Skin epidermis (tissue), 12 donors: Measurements from ENCODE around the gene HNRNPM.

Experiments
- H3K27ac ChIP-seq, 21 experiments: fragments of 200-600 bp; sonication (generic) in 11 of 21; one replicate each; pipeline ENCODE4 v1.5.0; 2020; ENCODE audit warnings: mild to moderate bottlenecking in 3 of 21, inconsistent platforms in 2 of 21, moderate library complexity in 2 of 21
- H3K4me3 ChIP-seq, 7 experiments: fragments of 200-600 bp; sonication (generic) in 2 of 7; one replicate each; pipeline ENCODE4 v1.5.0; 2020; ENCODE audit warnings: inconsistent platforms in 2 of 7, mild to moderate bottlenecking in 2 of 7, moderate library complexity in 1 of 7

The HNRNPM gene

DNA sequence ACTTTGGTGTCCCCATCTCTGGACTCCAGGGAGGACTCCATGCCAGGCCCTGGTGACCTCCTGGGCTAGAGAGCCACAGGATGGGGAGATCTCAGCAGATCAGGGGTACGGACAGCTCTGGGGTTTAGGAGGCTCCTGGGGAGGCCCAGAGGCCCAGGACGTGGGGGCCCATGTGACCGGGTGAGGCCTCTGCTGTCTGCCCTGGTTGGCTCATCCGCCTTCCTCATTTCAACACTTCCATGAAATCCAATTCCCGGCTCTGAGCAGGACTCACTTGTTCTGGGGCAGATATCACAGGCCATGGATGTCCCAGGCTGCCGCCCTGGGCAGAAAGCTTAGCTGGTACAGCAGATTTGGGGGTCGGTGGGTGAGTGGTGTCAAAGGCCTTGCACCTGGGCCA is 58.7 kb downstream of the HNRNPM start:
- Histone ChIP-seq H3K4me3 (no peak overlapping the region), H3K27ac (no peak overlapping the region)

DNA sequence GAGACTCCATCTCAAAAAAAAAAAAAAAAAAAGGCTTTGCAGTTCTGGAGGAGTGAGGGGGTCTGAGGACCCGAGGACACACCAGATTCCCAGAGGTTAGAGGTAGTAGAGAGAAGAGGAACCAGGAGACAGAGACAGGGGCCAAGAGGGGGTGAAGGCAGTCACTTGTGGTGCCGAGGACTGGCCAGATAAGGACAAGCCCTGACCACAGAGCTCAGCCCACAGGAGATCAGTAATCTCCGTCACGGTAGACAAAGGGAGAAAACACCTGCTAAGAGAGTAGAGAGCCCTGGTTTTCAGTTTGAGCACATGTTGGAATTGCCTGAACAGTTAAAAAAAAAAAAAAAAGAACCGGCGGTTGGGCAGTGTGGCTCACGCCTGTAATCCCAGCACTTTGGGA is 59.4 kb downstream of the HNRNPM start:
- Histone ChIP-seq H3K27ac (no peak overlapping the region), H3K4me3 (no peak overlapping the region)

DNA sequence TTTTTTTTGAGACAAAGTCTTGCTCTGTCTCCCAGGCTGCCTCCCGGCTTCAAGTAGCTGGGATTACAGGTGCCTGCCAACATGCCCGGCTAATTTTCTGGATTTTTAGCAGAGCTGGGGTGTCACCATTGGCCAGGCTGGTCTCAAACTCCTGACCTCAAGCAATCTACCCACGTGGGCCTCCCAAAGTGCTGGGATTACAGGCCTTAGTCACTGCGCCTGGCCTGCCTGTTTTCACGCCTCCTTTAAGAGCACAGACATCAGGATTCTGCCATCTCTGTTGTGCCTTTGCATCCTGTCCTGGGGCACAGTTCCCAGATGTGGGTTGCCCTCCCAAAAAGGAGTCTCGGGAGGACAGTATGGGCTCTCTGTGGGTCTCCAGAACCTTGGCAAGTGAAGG is 60.1 kb downstream of the HNRNPM start:
- Histone ChIP-seq H3K27ac (no peak overlapping the region), H3K4me3 (no peak overlapping the region)

DNA sequence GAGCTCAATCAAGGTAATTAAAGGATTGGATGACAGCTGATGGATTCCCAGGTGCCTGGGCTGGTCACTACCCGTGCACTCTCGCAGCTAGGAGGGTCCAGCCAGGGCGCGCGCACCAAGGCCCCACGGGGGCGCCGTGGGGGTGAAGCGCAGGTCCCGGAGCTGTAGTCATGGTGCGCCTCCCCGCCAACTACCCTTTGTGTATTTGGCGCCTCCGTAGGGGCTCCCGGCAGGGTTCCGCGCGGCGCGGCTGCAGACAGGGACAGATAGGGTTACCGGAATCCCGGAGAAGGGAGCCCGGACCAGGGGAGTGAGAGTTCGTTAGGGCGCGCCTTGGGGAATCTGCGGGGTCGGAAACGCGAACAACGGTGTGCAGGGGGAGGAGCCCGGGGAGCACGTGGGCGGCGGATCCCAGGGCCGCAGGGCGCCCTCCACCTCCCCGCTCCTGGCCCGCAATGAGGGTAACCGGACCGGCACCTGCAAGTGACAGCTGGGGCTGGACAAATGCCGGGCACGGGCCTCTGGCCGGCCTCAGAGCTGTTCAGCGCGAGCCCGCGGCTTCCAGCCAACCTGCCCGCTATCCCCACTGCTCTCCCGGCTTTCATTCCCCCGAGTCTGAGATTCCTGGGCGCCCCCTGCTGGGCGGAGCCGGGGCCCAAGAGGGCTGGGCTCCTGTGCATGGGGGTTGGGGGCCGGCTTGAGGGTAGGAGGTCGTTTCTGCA is 61.1 kb downstream of the HNRNPM start:
- H3K27ac ChIP-seq = peak overlapping the region in 11 of 21 experiments; percentile 6 to 83 (median 47)
- peak overlapping the region; percentile 35 to 58 (median 42) for H3K4me3 ChIP-seq

DNA sequence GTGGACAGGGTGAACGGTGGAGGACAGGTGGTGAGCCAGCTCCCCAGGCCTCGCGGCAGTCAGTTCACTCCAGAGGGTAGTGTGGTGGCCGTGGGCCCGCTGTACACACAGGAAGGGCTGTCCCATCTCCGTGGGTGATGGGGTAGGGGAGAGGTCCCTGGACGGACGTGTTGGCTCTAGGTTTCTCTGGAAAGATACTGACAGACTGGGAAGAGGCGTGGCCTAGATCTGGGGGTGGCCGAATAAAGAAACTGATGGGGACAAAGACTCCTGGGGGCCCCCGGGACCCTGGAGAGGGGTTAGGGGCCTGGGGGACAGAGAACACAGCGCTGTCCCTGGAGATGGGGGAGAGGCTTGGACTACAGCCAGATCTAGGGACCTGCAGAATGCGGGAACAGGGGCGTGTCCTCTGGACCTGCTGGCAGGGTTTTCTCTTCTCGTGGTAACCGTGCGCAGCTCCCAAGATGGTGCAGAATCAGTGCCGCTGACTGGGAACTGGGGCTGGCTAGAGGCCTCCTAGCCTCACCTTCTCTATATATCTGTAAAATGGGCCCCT is 61.7 kb downstream of the HNRNPM start:
- H3K27ac ChIP-seq = peak overlapping the region in 10 of 21 experiments; percentile 6 to 83 (median 48)
- peak overlapping the region; percentile 35 to 58 (median 42) for H3K4me3 ChIP-seq

DNA sequence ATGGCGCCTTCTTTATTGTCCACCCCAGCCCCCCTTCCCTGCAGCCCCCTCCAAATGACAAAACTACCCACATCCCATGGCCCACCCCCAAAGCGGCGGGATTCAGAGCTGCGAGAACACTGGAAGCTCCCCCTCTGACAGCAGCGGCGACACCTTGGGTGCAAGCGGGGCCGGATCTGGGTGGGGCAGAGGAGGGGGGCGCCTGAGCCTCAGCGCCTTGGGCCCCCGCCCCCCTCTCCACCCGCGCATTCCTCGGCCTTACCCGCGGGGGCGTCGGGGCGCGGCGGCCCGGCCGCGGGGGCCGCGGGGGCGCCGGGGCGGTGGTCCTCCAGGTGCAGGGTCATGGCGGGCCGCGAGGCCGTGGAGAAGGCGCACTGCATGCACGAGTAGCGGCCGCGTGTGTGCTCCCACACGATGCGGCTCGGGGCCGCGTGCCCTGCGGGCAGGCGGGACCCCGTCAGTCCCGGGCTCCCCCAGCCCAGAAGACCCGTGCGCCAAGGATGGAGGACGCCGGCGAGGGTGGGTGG is 65.9 kb downstream of the HNRNPM start:
- H3K27ac ChIP-seq = no peak overlapping the region
- peak overlapping the region in 3 of 7 experiments; percentile 22 to 43 (median 32) for H3K4me3 ChIP-seq

DNA sequence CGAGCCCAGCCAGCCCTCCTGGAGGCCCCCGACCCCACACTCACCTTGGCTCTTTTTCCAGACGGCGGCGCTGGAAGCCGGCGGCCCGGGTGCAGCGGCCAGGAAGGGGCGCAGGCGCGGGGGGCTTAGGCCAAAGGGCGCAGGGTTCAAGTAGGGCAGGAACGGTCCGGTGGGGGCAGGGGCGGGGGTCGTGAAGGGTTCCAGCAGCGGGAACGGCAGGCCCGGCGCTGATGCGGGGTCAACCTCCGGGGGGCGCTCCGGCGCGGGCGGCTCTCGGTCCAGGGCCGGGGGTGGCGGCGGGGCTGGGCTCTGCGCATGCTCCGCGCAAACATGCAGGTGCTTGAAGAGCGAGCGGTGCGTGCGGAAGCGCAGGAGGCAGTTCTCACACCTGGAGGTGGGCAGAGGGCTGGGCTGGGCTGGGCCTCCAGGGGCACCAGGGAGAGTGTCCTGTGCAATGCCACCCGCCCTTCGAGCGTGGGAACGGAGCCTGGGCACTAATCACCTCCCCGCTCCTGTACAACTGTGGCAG is 66.9 kb downstream of the HNRNPM start:
- H3K27ac ChIP-seq = peak overlapping the region in 18 of 21 experiments; percentile 0 to 100 (median 99)
- H3K4me3 ChIP-seq = peak overlapping the region in 6 of 7 experiments; percentile 5 to 43 (median 22)

DNA sequence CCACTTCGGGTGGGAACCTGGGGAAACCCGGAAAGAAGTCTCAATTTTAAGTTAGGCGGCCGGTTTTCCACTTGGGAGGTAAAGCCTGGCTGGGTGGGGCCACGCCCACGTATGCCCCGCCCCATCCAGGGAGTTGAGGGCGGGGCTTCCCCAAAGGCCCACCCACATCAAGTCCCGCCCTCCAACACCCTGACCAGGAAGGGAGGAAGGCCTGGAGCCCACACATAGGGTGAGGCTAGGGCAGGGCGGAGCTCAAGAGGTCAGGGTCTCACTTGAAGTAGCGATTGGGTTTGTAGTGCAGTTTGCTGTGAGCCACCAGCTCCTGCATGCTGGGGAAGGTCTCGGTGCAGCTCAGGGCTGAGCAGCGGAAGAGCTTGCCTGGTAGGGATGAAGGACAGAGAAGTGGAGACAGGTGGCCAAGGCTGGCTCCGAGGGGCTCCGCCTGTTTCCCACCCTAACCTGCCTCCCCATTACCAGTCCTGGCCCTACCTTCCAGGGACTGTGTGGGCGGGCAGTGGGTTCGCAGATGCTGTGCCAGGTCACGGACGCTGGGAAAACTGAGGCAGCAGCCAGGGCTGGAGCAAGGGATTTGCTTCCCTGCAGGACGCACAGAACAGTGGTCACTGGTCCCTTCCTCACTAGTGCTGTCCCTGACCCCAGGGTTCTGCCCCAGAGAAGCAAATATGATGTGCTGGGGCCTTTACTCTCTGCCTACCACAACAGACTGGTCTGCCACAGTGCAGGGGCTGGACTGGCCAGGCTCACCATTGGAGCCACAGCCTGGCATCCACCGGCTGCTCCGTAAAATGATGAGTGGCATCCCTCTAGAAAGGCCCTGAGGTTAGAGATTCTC is 67.6 kb downstream of the HNRNPM start:
- Histone ChIP-seq H3K27ac (peak overlapping the region in 20 of 21 experiments; percentile 0 to 100 (median 99)), H3K4me3 (peak overlapping the region in 5 of 7 experiments; percentile 5 to 43 (median 21))

DNA sequence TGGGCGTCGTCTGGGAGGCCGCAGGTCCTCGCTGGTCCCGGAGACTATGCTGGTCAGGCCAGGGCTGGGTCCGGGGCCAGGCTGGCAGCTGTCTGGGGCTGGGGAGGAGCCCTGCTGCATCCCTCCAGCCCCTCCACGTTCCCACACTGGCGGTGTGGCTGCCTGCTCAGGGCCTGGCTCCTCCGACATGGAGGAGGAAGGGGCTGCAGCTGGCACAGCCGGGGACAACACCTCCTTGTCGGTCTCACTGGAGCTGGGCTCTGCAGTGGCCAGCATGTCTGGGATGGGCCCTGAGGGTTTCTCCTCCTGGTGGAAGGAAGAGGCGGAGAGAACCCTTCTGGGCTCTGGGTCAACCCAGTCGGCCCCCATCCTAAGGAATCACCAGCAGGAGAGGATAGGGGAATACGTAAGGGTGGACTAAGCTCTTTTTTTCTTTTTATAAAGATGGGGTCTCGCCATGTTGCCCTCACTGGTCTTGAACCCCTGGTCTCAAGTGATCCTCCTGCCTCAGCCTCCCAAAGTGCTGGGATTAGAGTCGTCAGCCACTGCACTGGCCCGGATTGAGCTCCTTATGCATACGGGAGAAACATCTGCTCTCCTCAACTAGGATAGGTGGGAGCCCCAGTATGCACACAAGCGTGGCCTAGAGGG is 68.4 kb downstream of the HNRNPM start:
- Histone ChIP-seq H3K4me3 (peak overlapping the region; percentile 47 to 86 (median 52)), H3K27ac (peak overlapping the region in 20 of 21 experiments; percentile 96 to 100 (median 100))

DNA sequence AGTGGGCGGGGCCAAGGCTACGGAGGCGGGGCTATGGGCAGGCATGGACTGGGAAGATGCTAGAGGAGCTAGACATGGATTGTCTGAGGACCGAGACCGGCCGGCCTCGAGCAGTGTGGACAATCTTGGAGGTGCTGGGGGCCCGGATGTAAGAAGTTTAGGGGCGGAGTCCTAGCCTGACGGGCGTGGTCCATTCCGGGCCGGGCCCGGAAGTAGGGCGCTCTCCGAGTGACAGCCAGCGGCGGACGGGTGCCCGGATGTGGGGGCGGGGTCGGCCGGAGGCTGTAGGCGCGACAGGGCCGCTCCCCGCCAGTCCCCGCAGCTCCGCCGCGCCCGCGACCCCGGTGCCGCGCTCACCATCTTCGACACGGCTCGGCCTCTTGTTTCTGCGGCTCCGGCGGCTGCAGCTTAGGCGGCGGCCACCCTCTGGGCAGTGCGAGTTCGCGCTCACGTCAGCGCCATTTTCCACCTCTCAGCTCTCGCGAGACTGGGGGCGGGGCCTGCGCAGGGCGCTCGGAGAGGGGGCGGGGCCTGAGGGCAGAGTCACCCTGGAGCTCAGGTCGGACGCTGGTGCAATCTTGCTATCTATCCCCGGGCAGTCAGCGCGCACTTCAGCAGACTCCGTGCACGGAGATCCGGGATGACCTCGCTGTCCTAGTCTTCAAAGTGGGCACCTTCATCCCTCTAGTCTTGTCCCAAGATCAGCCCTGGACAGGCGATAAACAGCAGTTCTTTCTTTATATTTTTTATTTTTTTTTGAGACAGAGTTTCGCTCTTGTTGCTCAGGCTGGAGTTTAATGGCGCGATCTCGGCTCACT is 69.1 kb downstream of the HNRNPM start, which contains the start of gene ZNF414:
TSS of gene ZNF414 (minus strand) at position 481 of the 818 bp plus-strand sequence. CDS start at position 360, 121 bp downstream.
- H3K27ac ChIP-seq = peak within 1 kb of the TSS; percentile 94 to 100 (median 100)
- H3K4me3 ChIP-seq = peak within 1 kb of the TSS; percentile 47 to 86 (median 52)

DNA sequence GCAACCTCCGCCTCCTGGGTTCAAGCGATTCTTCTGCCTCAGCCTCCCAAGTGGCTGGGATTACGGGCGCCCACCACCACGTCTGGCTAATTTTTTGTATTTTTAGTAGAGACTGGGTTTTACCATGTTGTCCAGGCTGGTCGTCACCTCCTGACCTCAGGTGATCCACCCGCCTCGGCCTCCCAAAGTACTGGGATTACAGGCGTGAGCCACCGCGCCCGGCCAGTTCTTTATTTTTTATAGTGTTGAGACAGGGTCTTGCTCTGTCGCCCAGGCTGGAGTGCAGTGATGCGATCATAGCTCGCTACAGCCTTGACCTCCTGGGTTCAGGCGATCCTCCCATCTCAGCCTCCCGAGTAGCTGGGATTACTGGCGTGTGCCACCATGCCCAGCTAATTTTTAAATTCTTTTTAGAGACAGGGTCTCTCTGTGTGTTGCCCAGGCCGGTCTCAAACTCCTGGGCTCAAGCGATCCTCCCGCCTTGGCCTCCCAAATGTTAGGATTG is 69.8 kb downstream of the HNRNPM start:
- Histone ChIP-seq H3K27ac (peak overlapping the region in 20 of 21 experiments; percentile 96 to 100 (median 100)), H3K4me3 (peak overlapping the region; percentile 47 to 86 (median 52))

DNA sequence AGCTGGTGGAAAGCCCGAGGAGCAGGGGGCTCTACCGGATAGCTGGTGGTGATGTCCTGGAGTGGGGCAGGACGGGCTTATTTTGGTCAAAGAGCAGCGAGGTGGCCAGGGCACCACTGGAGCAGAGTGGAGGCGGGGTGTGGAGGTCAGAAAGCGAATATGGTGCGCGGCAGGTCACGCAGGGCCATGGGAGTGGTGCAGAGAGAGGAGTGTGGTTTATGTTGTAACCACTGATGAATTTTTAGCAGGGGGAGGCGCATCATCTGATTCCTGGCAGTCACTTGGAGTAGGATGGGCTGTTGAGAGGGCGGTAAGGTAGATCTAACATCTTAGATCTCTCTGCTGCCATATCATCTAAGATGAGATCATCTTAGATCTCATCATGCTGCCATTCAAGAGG is 70.5 kb downstream of the HNRNPM start:
- Histone ChIP-seq H3K4me3 (no peak overlapping the region), H3K27ac (peak overlapping the region in 7 of 21 experiments; percentile 31 to 100 (median 99))

DNA sequence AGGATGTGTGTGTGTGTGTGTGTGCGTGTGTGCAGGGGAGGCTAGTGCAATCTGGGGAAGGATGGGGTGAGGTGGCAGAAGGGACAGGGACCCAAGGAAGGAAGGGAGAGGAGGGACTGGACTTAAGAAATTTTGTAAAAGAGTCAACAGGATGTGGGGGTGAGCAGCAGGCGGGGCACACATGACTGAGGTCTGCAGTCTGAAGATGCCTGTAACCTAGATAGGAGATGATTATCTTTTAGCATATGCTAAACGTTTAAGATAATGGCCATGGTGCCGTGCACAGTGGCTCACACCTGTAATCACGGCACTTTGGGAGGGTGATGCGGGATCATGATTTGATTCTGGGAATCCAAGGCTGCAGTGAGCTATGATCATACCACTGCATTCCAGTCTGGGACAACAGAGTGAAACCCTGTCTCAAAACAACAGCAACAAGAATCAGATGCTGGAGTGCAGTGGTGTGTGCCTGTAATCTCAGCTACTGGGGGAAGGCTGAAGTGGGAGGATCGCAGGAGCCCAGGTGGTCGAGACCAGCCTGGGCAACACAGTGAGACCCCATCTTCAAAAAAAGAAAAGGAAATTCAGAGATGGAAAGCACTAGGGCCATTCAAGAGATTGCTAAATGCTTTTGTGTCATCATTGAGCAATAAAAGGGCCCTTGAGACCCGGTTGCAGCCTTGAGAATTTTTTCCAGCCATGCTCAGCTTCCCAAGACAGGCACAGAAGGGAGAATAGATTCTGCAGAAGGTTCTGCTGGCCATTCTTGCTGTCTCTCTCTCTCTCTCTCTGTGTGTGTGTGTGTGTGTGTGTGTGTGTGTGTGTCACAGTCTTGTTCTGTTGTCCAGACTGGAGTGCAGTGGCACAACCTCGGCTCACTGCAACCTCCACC is 73.0 kb downstream of the HNRNPM start:
- Histone ChIP-seq H3K27ac (peak overlapping the region in 20 of 21 experiments; percentile 7 to 100 (median 66)), H3K4me3 (no peak overlapping the region)

DNA sequence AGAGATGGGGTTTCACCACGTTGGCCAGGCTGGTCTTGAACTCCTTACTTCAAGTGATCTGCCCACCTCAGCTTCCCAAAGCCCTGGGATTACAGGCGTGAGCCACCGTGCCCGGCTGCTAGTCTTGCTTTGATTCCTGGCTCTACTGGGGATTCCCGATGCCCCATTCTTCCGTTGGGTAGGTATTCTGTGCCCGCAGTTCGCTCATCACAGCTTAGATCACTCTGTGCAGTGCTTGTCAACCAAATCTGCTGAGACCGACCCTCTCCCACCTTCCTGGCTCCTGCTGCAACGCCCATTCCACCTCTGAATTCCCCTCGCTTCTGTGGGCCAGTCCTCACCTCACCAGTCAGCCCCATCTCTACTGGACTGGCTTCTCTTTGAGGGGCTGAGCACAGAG is 73.8 kb downstream of the HNRNPM start:
- H3K4me3 ChIP-seq = no peak overlapping the region
- H3K27ac ChIP-seq = peak overlapping the region in 18 of 21 experiments; percentile 7 to 100 (median 72)

DNA sequence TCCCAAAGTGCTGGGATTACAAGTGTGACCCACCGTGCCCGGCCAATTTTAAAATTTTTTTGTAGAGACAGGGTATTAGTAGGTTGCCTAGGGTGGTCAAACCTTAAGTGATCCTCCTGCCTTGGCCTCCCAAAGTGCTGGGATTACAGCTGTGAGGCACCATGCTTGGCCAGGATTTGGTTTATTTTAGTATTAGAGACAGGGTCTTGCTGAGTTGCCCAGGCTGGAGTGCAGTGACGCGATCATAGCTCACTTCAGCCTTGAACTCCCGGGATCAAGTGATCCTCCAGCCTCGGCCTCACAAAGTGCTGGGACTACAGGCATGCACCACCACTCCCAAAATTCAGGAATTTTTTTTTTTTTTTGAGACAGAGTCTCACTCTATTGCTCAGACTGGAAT is 74.6 kb downstream of the HNRNPM start:
- Histone ChIP-seq H3K4me3 (no peak overlapping the region), H3K27ac (peak overlapping the region in 4 of 21 experiments; percentile 35 to 100 (median 94))

DNA sequence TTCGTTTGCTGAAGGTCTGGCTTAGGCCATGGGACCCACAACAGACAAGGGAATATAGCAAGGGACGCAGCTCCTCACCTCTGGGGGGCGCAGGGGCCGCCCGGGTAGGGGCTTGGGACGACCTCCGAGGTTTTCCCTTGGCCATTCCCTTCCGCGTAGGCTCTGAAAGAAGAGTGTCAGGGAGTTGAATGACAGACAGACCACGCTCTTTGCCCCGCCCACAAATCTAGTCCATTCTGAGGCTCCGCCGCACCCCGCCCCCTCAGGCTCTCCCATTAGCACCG is 80.6 kb downstream of the HNRNPM start:
- Histone ChIP-seq H3K4me3 (peak overlapping the region in 6 of 7 experiments; percentile 2 to 36 (median 26)), H3K27ac (peak overlapping the region in 18 of 21 experiments; percentile 53 to 86 (median 76))
